Peyer's patch (tissue), 4 donors: ENCODE results near the gene SCARF2.

Source experiments
- POLR2A ChIP-seq, 2 donors: fragments of 450-650 bp; IDR thresholded peaks; one replicate each; pipeline ENCODE4 v1.5.1; 2017; ENCODE audit warnings: antibody characterized with exemption in 2 of 2, mild to moderate bottlenecking in 2 of 2, moderate library complexity in 2 of 2
- TF ChIP-seq, protein P1 (sequence below), 6 experiments: fragments of 450-650 bp in 4 of 6; fragments of 200-600 bp in 2 of 6; sonication (generic) in 1 of 6; IDR thresholded peaks; one replicate each; pipeline ENCODE4 v1.5.1; 2017 to 2019; ENCODE audit warnings: antibody characterized with exemption in 6 of 6, mild to moderate bottlenecking in 3 of 6, moderate library complexity in 1 of 6

DNA sequence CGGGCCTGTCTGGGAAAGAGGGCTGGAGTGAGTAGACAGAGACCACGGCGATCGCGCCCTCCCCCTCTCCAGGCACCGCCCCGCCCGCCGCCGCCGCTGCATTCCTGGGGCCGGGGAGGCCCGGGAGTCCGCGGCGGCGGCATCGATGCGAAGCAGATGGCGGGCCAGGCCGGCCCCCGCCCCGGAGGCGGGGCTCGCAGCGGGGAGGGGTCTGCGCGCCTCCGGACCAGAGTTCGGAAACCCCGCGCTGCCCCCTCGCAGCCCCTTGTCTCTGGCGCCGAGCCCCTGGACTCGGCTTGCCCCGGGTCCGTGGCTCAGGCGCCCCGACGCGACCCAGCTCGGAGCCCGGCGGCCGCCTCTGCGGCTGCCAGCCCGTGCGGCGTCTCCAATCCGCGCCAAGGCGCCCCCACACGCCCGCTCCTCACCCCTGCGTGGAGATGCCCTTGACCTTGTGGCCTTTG, 1.3 kb downstream of the SCARF2 start:
- TF ChIP-seq, protein P1, sequence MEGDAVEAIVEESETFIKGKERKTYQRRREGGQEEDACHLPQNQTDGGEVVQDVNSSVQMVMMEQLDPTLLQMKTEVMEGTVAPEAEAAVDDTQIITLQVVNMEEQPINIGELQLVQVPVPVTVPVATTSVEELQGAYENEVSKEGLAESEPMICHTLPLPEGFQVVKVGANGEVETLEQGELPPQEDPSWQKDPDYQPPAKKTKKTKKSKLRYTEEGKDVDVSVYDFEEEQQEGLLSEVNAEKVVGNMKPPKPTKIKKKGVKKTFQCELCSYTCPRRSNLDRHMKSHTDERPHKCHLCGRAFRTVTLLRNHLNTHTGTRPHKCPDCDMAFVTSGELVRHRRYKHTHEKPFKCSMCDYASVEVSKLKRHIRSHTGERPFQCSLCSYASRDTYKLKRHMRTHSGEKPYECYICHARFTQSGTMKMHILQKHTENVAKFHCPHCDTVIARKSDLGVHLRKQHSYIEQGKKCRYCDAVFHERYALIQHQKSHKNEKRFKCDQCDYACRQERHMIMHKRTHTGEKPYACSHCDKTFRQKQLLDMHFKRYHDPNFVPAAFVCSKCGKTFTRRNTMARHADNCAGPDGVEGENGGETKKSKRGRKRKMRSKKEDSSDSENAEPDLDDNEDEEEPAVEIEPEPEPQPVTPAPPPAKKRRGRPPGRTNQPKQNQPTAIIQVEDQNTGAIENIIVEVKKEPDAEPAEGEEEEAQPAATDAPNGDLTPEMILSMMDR (IDR thresholded peaks at IDR 0.05): no peak
- no peak for TF ChIP-seq POLR2A (IDR thresholded peaks at IDR 0.05)
